ENCODE results near the gene URI1.

URI1 gene

DNA sequence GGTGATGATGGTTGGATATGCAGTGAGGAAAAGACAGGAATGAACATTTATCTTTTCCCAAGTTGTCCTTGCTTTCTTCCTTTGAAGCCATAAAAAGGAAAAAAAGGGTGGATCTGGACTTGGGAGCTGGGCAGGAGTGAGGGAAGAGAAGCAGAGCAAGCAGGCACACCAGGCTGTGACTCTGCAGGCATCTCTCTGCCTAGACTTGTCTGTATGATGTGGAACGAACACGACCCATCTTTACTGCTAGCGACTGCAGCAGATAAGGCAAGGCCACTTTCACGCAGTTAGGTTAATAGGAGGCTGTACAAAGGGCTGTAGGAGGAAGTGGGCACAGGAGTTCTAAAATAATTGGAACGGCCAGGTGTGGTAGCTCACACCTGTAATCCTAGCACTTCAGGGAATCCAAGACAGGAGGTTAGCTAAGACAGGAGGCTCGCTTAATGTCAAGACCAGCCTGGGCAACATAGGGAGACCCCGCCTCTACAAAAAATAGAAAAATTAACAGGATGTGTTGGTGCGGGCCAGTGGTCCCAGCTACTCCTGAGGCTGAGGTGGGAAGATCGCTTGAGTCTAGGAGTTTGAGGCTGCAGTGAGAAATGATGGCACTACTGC is 961 bp upstream of the URI1 start:
- Histone ChIP-seq H3K9ac (ENCODE audit: low read depth, low read length) (peak overlapping the region; percentile 96), H3K36me3 (ENCODE audit: insufficient read depth, low read length) (peaks cover 6% of the 10 kb centered on the region; the same call in 1 of the 2 replicates), H3K9me3 (ENCODE audit: insufficient read depth, low read length, severe bottlenecking) (peaks cover 3% of the 10 kb centered on the region), H3K4me2 (ENCODE audit: insufficient read depth, low read length) (peak overlapping the region; percentile 70), H3K4me3 (ENCODE audit: low read depth in 1 of 2, low read length in 2 of 2) (peak overlapping the region in 1 of 2 experiments; percentile 96; a peak in 1 of 4 replicates), H3K27me3 (ENCODE audit: insufficient read depth, low read length, poor library complexity) (no peaks in the 10 kb centered on the region), H4K20me1 (ENCODE audit: insufficient read depth, low read length) (peaks cover 13% of the 10 kb centered on the region; the same call in 1 of the 2 replicates), H3K79me2 (ENCODE audit: insufficient read depth, low read length) (peaks cover 37% of the 10 kb centered on the region), H2AFZ (ENCODE audit: low read depth, low read length) (peak overlapping the region; percentile 42), H3K27ac (ENCODE audit: low read length) (no peak overlapping the region), H3K4me1 (ENCODE audit: insufficient read depth, low read length) (peaks cover 35% of the 10 kb centered on the region)
- TF ChIP-seq, protein P1, sequence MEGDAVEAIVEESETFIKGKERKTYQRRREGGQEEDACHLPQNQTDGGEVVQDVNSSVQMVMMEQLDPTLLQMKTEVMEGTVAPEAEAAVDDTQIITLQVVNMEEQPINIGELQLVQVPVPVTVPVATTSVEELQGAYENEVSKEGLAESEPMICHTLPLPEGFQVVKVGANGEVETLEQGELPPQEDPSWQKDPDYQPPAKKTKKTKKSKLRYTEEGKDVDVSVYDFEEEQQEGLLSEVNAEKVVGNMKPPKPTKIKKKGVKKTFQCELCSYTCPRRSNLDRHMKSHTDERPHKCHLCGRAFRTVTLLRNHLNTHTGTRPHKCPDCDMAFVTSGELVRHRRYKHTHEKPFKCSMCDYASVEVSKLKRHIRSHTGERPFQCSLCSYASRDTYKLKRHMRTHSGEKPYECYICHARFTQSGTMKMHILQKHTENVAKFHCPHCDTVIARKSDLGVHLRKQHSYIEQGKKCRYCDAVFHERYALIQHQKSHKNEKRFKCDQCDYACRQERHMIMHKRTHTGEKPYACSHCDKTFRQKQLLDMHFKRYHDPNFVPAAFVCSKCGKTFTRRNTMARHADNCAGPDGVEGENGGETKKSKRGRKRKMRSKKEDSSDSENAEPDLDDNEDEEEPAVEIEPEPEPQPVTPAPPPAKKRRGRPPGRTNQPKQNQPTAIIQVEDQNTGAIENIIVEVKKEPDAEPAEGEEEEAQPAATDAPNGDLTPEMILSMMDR (IDR thresholded peaks at IDR 0.05; ENCODE audit: borderline replicate concordance, extremely low read depth, low read length, poor library complexity, severe bottlenecking), result no peak
- no peak for TF ChIP-seq EZH2 (IDR thresholded peaks at IDR 0.05; ENCODE audit: borderline replicate concordance, low read depth, low read length, severe bottlenecking)
- DNase-seq (peak; percentile 20), ATAC-seq (ENCODE audit: insufficient read depth, low read depth) (no peak)

DNA sequence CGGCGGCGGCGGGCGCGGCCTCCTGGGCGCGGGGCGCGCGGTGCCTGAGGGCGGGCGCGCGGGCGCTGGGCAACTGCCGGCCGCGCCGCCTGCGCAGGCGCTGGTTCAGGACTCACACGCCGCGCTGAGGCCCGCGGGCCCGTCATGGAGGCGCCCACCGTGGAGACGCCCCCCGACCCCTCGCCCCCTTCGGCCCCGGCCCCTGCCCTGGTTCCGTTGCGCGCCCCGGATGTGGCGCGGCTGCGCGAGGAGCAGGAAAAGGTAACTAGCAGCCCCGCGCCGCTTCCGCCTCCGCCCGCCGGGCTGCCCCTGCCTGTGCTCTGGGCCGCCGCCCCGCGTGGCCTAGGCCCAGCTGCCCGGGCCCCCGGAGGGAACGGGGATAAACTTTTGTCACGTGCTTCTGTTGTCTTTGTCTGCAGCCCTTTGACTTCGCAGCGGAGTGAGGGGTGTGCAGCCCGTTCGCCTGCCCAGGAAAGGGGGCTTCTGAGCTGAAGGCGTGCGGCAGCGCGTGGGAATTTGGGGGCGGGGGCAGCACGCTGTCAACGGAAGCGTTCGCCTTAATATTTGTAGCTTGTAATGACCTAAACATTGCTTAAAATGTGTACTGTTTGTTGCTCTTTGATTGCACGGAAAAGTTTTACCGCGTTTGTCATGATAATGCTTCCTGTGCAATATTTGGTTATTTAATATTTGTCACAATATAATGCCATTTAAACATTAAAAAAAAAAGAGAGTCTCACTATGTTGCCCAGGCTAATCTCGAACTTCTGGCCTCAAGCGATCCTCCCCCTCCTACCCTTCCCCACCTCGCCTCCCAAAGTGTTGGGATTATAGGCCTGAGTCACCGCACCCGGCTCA is 594 bp downstream of the URI1 start:
- Histone ChIP-seq H3K27me3 (ENCODE audit: insufficient read depth, low read length, poor library complexity) (no peaks in the 10 kb centered on the region), H3K4me3 (ENCODE audit: low read depth in 1 of 2, low read length in 2 of 2) (peak overlapping the region; percentile 85 to 96; a peak in 3 of 4 replicates), H3K36me3 (ENCODE audit: insufficient read depth, low read length) (peaks cover 9% of the 10 kb centered on the region; the same call in 1 of the 2 replicates), H3K9me3 (ENCODE audit: insufficient read depth, low read length, severe bottlenecking) (no peaks in the 10 kb centered on the region), H3K27ac (ENCODE audit: low read length) (peak overlapping the region; percentile 95), H4K20me1 (ENCODE audit: insufficient read depth, low read length) (peaks cover 23% of the 10 kb centered on the region; the same call in 1 of the 2 replicates), H3K4me2 (ENCODE audit: insufficient read depth, low read length) (peak overlapping the region; percentile 70), H3K79me2 (ENCODE audit: insufficient read depth, low read length) (peaks cover 52% of the 10 kb centered on the region), H3K4me1 (ENCODE audit: insufficient read depth, low read length) (peaks cover 35% of the 10 kb centered on the region), H2AFZ (ENCODE audit: low read depth, low read length) (peak overlapping the region; percentile 89), H3K9ac (ENCODE audit: low read depth, low read length) (peak overlapping the region; percentile 96)
- DNase-seq (peak; percentile 85), ATAC-seq (ENCODE audit: insufficient read depth, low read depth) (peak; percentile 88)
- no peak for TF ChIP-seq EZH2 (IDR thresholded peaks at IDR 0.05; ENCODE audit: borderline replicate concordance, low read depth, low read length, severe bottlenecking)
- TF ChIP-seq, protein P1 (IDR thresholded peaks at IDR 0.05; ENCODE audit: borderline replicate concordance, extremely low read depth, low read length, poor library complexity, severe bottlenecking), result no peak

DNA sequence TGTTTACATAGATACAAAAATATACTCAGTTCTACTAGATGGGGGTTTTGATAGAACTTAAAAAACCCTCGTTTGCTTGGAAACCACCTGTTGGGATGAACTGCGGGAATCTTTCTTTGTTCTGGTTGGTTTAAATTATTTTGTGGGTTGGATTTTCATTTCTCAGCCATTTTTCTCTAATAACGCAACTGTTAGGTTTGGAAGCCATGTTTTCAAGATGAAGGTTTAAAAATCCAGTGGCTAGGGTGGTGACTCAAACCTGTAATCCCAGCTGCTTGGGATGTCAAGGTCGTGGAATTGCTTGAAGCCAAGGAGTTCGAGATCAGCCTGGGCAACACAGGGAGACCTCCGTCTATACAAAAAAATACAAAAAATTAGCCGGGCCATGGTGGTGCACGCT is 1.6 kb downstream of the URI1 start:
- Histone ChIP-seq H3K27ac (ENCODE audit: low read length) (peak overlapping the region; percentile 95; the same call in 1 of the 2 replicates), H4K20me1 (ENCODE audit: insufficient read depth, low read length) (peaks cover 29% of the 10 kb centered on the region; the same call in 1 of the 2 replicates)

More for the DNA sequence above, 1.6 kb downstream of the URI1 start:
- peak overlapping the region; percentile 70 for H3K4me2 ChIP-seq (ENCODE audit: insufficient read depth, low read length)
- H3K4me1 ChIP-seq (ENCODE audit: insufficient read depth, low read length), result peaks cover 35% of the 10 kb centered on the region
- H3K79me2 ChIP-seq (ENCODE audit: insufficient read depth, low read length), result peaks cover 62% of the 10 kb centered on the region
- ATAC-seq (ENCODE audit: insufficient read depth, low read depth) (no peak), DNase-seq (no peak)
- H2AFZ ChIP-seq (ENCODE audit: low read depth, low read length), result no peak overlapping the region
- H3K9ac ChIP-seq (ENCODE audit: low read depth, low read length), result peak overlapping the region; percentile 96
- no peaks in the 10 kb centered on the region for H3K27me3 ChIP-seq (ENCODE audit: insufficient read depth, low read length, poor library complexity)
- peak overlapping the region; percentile 85 to 96; a peak in 3 of 4 replicates for H3K4me3 ChIP-seq (ENCODE audit: low read depth in 1 of 2, low read length in 2 of 2)
- no peaks in the 10 kb centered on the region for H3K9me3 ChIP-seq (ENCODE audit: insufficient read depth, low read length, severe bottlenecking)
- TF ChIP-seq, protein P1 (IDR thresholded peaks at IDR 0.05; ENCODE audit: borderline replicate concordance, extremely low read depth, low read length, poor library complexity, severe bottlenecking), result no peak
- no peak for TF ChIP-seq EZH2 (IDR thresholded peaks at IDR 0.05; ENCODE audit: borderline replicate concordance, low read depth, low read length, severe bottlenecking)
- H3K36me3 ChIP-seq (ENCODE audit: insufficient read depth, low read length), result peaks cover 9% of the 10 kb centered on the region; the same call in 1 of the 2 replicates
